ENCODE measurements around the gene RAB13.

GRCh38 chr1:153933430-153933829 is 52.7 kb downstream of the RAB13 start:
- no peak for TF ChIP-seq CTCF (IDR thresholded peaks at IDR 0.05; ENCODE audit: borderline replicate concordance, extremely low read depth, low read length, poor library complexity, severe bottlenecking)
- no peak for TF ChIP-seq EZH2 (IDR thresholded peaks at IDR 0.05; ENCODE audit: borderline replicate concordance, low read depth, low read length, severe bottlenecking)

All from DND-41 (cell line).